Measurements from ENCODE around the gene CES4A. TPM values are rescaled to one million over a fixed set of nuclear protein-coding genes. Genes with fewer than 3 reads are reported as not detected.

CES4A gene
- total RNA-seq, 1 donor from 2014 or later = 1.2 TPM

DNA sequence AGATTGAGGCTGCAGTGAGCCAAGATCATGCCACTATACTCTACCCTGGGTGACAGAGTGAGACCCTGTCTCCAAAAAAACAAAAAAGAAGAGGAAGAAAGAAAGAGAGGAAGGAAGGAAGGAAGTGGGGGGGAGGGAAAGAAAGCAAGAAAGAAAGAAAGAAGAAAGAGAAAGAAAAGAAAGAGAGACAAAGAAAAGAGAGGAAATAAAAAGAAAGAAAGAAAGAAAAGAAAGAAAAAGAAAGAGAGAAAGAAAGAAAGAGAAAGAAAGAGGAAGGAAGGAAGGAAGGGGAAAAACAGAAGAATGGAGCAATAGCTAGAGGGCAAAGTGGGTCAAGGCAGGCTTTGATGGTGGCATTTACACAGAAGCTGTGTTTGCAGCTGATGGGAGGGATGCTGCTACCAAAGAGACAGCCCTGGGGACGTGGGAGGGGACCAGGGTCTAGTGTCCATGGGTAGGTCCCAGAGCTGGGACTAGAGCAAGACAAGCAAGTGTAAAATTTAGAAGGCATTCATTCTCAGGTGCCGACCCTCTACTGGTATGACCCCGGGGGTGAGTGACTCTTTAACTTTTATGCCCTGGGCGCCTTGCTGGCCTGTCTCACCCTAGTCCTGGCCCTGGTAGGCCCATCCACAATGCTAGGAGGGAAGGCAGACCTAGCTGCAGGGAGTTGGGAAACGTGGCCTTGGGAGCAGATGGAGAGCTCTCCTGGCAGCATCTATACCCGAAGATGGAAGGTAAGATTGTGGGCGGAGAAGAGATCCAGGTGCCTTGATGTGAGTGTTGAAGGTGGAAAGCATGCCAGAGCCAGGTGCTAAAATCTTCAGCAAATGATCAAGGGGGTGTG is 29.3 kb upstream of the CES4A start:
- Mint-ChIP-seq H3K4me3 (ENCODE audit: unreplicated experiment) (no peak overlapping the region), H3K27ac (ENCODE audit: unreplicated experiment) (no peak overlapping the region), H3K9me3 (ENCODE audit: unreplicated experiment) (peaks cover 1% of the 10 kb centered on the region), H3K36me3 (ENCODE audit: low read depth, unreplicated experiment) (no peaks in the 10 kb centered on the region), H3K27me3 (ENCODE audit: low read depth, unreplicated experiment) (peaks cover 24% of the 10 kb centered on the region), H3K4me1 (ENCODE audit: low read depth, unreplicated experiment) (peaks cover under 1% of the 10 kb centered on the region)
- Histone ChIP-seq H3K36me3 (ENCODE audit: insufficient read depth, low read length) (no peaks in the 10 kb centered on the region), H3K4me3 (ENCODE audit: insufficient read depth, low read depth, low read length) (no peak overlapping the region), H3K27me3 (ENCODE audit: insufficient read depth, low read length) (peaks cover 11% of the 10 kb centered on the region), H2AFZ (ENCODE audit: low read depth, low read length) (no peak overlapping the region), H3K79me2 (ENCODE audit: insufficient read depth, low read length) (no peaks in the 10 kb centered on the region), H3K4me1 (ENCODE audit: insufficient read depth, low read length) (no peaks in the 10 kb centered on the region), H4K20me1 (ENCODE audit: insufficient read depth, low read length) (no peaks in the 10 kb centered on the region), H3K9me3 (ENCODE audit: insufficient read depth, low read depth, low read length) (no peaks in the 10 kb centered on the region), H3K4me2 (ENCODE audit: low read length) (no peak overlapping the region), H3K9ac (ENCODE audit: low read length) (no peak overlapping the region), H3K27ac (ENCODE audit: low read depth, low read length) (no peak overlapping the region)
- no peak for FAIRE-seq
- TF ChIP-seq, protein P1, sequence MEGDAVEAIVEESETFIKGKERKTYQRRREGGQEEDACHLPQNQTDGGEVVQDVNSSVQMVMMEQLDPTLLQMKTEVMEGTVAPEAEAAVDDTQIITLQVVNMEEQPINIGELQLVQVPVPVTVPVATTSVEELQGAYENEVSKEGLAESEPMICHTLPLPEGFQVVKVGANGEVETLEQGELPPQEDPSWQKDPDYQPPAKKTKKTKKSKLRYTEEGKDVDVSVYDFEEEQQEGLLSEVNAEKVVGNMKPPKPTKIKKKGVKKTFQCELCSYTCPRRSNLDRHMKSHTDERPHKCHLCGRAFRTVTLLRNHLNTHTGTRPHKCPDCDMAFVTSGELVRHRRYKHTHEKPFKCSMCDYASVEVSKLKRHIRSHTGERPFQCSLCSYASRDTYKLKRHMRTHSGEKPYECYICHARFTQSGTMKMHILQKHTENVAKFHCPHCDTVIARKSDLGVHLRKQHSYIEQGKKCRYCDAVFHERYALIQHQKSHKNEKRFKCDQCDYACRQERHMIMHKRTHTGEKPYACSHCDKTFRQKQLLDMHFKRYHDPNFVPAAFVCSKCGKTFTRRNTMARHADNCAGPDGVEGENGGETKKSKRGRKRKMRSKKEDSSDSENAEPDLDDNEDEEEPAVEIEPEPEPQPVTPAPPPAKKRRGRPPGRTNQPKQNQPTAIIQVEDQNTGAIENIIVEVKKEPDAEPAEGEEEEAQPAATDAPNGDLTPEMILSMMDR (IDR thresholded peaks at IDR 0.05; ENCODE audit: insufficient read depth, low read depth, low read length) = no peak
- no peak for TF ChIP-seq EZH2 (IDR thresholded peaks at IDR 0.05; ENCODE audit: insufficient read depth, low read length)
- DNase-seq (ENCODE audit: low read depth) = no peak

DNA sequence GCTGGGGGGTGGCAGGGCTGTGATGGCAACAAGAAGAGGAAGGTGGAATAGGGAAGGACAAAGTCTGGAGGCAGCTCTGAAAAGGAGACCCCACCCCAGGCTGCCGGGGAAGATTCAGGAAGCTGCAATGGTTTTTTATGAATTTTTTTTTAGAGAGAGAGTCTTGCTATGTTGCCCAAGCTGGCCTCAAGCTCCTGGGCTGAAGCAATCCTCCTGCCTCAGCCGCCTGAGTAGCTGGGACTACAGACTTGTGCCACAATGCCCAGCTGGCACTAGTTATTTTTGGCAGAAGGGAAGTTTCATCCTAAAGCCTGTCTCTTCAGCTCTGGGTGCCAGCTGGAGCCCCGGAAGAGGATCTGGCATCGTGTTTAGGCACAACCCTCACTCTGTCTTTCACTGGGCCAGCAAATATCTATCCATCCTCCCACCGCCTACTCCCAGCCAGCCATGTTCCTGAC is 28.7 kb upstream of the CES4A start:
- no peaks in the 10 kb centered on the region for H3K4me1 ChIP-seq (ENCODE audit: insufficient read depth, low read length)
- Mint-ChIP-seq H3K27ac (ENCODE audit: unreplicated experiment) (no peak overlapping the region), H3K4me3 (ENCODE audit: unreplicated experiment) (no peak overlapping the region), H3K27me3 (ENCODE audit: low read depth, unreplicated experiment) (peaks cover 29% of the 10 kb centered on the region), H3K4me1 (ENCODE audit: low read depth, unreplicated experiment) (no peaks in the 10 kb centered on the region), H3K9me3 (ENCODE audit: unreplicated experiment) (peaks cover 1% of the 10 kb centered on the region), H3K36me3 (ENCODE audit: low read depth, unreplicated experiment) (no peaks in the 10 kb centered on the region)
- H3K4me3 ChIP-seq (ENCODE audit: insufficient read depth, low read depth, low read length) = no peak overlapping the region
- H3K27ac ChIP-seq (ENCODE audit: low read depth, low read length) = no peak overlapping the region
- H3K9me3 ChIP-seq (ENCODE audit: insufficient read depth, low read depth, low read length) = no peaks in the 10 kb centered on the region
- no peak overlapping the region for H3K9ac ChIP-seq (ENCODE audit: low read length)
- TF ChIP-seq EZH2 (IDR thresholded peaks at IDR 0.05; ENCODE audit: insufficient read depth, low read length) = no peak
- TF ChIP-seq, protein P1 (IDR thresholded peaks at IDR 0.05; ENCODE audit: insufficient read depth, low read depth, low read length) = no peak
- H3K79me2 ChIP-seq (ENCODE audit: insufficient read depth, low read length) = no peaks in the 10 kb centered on the region
- no peak for DNase-seq (ENCODE audit: low read depth)
- H3K27me3 ChIP-seq (ENCODE audit: insufficient read depth, low read length) = peaks cover 11% of the 10 kb centered on the region
- no peaks in the 10 kb centered on the region for H3K36me3 ChIP-seq (ENCODE audit: insufficient read depth, low read length)
- H3K4me2 ChIP-seq (ENCODE audit: low read length) = no peak overlapping the region
- no peaks in the 10 kb centered on the region for H4K20me1 ChIP-seq (ENCODE audit: insufficient read depth, low read length)
- FAIRE-seq = no peak
- no peak overlapping the region for H2AFZ ChIP-seq (ENCODE audit: low read depth, low read length)

DNA sequence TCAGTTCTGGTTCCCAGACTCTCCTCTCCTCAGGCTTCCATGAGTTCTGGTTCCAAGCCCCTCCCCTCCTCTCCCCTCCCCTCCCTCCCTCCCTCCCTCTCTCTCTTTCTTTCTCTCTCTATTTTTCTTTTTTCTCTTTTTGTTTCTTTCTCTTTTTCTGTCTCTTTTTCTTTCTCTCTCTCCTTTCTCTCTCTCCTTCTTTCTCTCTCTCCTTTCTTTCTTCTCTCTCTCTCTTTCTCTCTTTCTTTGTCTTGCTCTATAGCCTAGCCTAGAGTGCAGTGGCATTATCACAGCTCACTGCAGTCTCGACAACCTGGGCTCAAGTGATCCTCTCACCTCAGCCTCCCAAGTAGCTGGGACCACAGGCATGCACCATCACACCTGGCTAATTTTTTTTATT is 28.1 kb upstream of the CES4A start:
- H3K9me3 Mint-ChIP-seq (ENCODE audit: unreplicated experiment) = peaks cover 1% of the 10 kb centered on the region
- Histone ChIP-seq H3K9ac (ENCODE audit: low read length) (no peak overlapping the region), H3K36me3 (ENCODE audit: insufficient read depth, low read length) (no peaks in the 10 kb centered on the region), H3K4me2 (ENCODE audit: low read length) (no peak overlapping the region), H3K9me3 (ENCODE audit: insufficient read depth, low read depth, low read length) (no peaks in the 10 kb centered on the region), H2AFZ (ENCODE audit: low read depth, low read length) (no peak overlapping the region), H3K4me3 (ENCODE audit: insufficient read depth, low read depth, low read length) (no peak overlapping the region), H4K20me1 (ENCODE audit: insufficient read depth, low read length) (no peaks in the 10 kb centered on the region), H3K27ac (ENCODE audit: low read depth, low read length) (no peak overlapping the region), H3K79me2 (ENCODE audit: insufficient read depth, low read length) (no peaks in the 10 kb centered on the region), H3K27me3 (ENCODE audit: insufficient read depth, low read length) (peaks cover 13% of the 10 kb centered on the region), H3K4me1 (ENCODE audit: insufficient read depth, low read length) (no peaks in the 10 kb centered on the region)
- DNase-seq (ENCODE audit: low read depth) (no peak), FAIRE-seq (no peak)
- H3K4me1 Mint-ChIP-seq (ENCODE audit: low read depth, unreplicated experiment) = no peaks in the 10 kb centered on the region
- peaks cover 34% of the 10 kb centered on the region for H3K27me3 Mint-ChIP-seq (ENCODE audit: low read depth, unreplicated experiment)
- no peak overlapping the region for H3K4me3 Mint-ChIP-seq (ENCODE audit: unreplicated experiment)
- no peak for TF ChIP-seq EZH2 (IDR thresholded peaks at IDR 0.05; ENCODE audit: insufficient read depth, low read length)
- TF ChIP-seq, protein P1 (IDR thresholded peaks at IDR 0.05; ENCODE audit: insufficient read depth, low read depth, low read length) = no peak
- peaks cover 2% of the 10 kb centered on the region for H3K36me3 Mint-ChIP-seq (ENCODE audit: low read depth, unreplicated experiment)
- H3K27ac Mint-ChIP-seq (ENCODE audit: unreplicated experiment) = no peak overlapping the region

Measured in astrocyte (in vitro differentiated cells and primary cell).